G401 (cell line): ENCODE measurements around the gene FGF4. TPM values are rescaled to one million over a fixed set of nuclear protein-coding genes. Genes with fewer than 3 reads are reported as not detected.

ENCODE experiments used
- DNase-seq: peaks from one replicate; pipeline ENCODE4 v3.0.0-alpha.2; 2015; ENCODE audit warnings: low spot score
- in situ Hi-C: cut with HindIII; loops from 2 replicates; pipeline ENCODE4 v1.10.0; 2016; ENCODE audit warnings: low sequenced_read_pairs, mixed read lengths
- total RNA-seq: library from RNA; depleted of rRNA; stranded (reverse); fragments of >200 nt; shearing (Covaris generic); gene quantifications from 2 replicates; pipeline ENCODE4 v1.2.3, GENCODE V29; 2014; rRNA removed

The FGF4 gene
- total RNA-seq, 1 experiment from 2014 or later, result not detected

GRCh38 chr11:69734841-69735240 lies 40.3 kb downstream of the FGF4 start:
- in situ Hi-C loops, result no loop called here
- DNase-seq, result no peak

- DNase-seq, result no peak
- in situ Hi-C loops, result no loop called here
Measured at GRCh38 chr11:69734367-69734766, 40.8 kb downstream of the FGF4 start.

- in situ Hi-C loops, result no loop called here
- no peak for DNase-seq
Measured at GRCh38 chr11:69732910-69733309, 42.2 kb downstream of the FGF4 start.

- in situ Hi-C loops, result no loop called here
- DNase-seq, result no peak
Measured at GRCh38 chr11:69731110-69731509, 44.0 kb downstream of the FGF4 start.

- no peak for DNase-seq
- in situ Hi-C loops, result no loop called here
Measured at GRCh38 chr11:69730500-69730899, 44.6 kb downstream of the FGF4 start.

GRCh38 chr11:69729252-69729651 lies 45.9 kb downstream of the FGF4 start:
- DNase-seq, result no peak
- in situ Hi-C loops, result no loop called here

- DNase-seq, result no peak
Measured at GRCh38 chr11:69727266-69727665, 47.9 kb downstream of the FGF4 start.

GRCh38 chr11:69726481-69726880 lies 48.7 kb downstream of the FGF4 start:
- in situ Hi-C loops, result no loop called here
- no peak for DNase-seq

More at GRCh38 chr11:69727266-69727665, 47.9 kb downstream of the FGF4 start:
- in situ Hi-C loops, result no loop called here

- DNase-seq, result no peak
- in situ Hi-C loops, result no loop called here
Measured at GRCh38 chr11:69726019-69726418, 49.1 kb downstream of the FGF4 start.

- peak; percentile 24 for DNase-seq
- in situ Hi-C loops, result no loop called here
Measured at GRCh38 chr11:69721745-69722144, 53.4 kb downstream of the FGF4 start.

- DNase-seq, result no peak
- in situ Hi-C loops, result no loop called here
Measured at GRCh38 chr11:69721106-69721505, 54.0 kb downstream of the FGF4 start.

Other genes with a start within 250 kb of the FGF4 start
- 91.6 and 101 TPM in 2 replicates for gene CCND1, start 134.2 kb downstream of the FGF4 start, total RNA-seq
- gene LTO1, start 100.0 kb downstream of the FGF4 start, total RNA-seq, result 17.1 and 19.8 TPM in 2 replicates
- not detected in 2 replicates for gene FGF19, start 71.3 kb downstream of the FGF4 start, total RNA-seq
- gene FGF3, start 44.1 kb upstream of the FGF4 start, total RNA-seq, result not detected in 2 replicates